Neural cell (in vitro differentiated cells): ENCODE measurements around the gene BCL11B. TPM values are rescaled to one million over a fixed set of nuclear protein-coding genes. Genes with fewer than 3 reads are reported as not detected.

Experiments
- H2AFZ ChIP-seq: fragments of 200-600, 300-800 bp; sonication (generic), shearing (Covaris generic); 2 replicates; pipeline ENCODE4 v1.6.0; 2014; ENCODE audit warnings: low read depth, mild to moderate bottlenecking, antibody characterized with exemption, low read length, moderate library complexity
- H3F3A ChIP-seq: fragments of 200-600 bp; shearing (Covaris generic); 2 replicates; pipeline ENCODE4 v1.6.1; 2016; ENCODE audit warnings: mild to moderate bottlenecking, moderate library complexity, mixed read lengths, antibody characterized with exemption, low read length; ENCODE audit not compliant: insufficient read depth, poor library complexity, severe bottlenecking
- H3K27ac ChIP-seq: fragments of 200-600, 300-800 bp; sonication (generic), shearing (Covaris generic); 2 replicates; pipeline ENCODE4 v1.5.1; 2014; ENCODE audit warnings: mild to moderate bottlenecking, low read length, moderate library complexity
- H3K27me3 ChIP-seq: fragments of 300-800, 200-600 bp; sonication (generic), shearing (Covaris generic); 2 replicates; pipeline ENCODE4 v1.6.0; 2014; ENCODE audit warnings: mild to moderate bottlenecking, low read depth, low read length, moderate library complexity; ENCODE audit not compliant: insufficient read depth
- H3K36me3 ChIP-seq: fragments of 300-800, 200-600 bp; sonication (generic), shearing (Covaris generic); 2 replicates; pipeline ENCODE4 v1.5.1; 2014; ENCODE audit warnings: mild to moderate bottlenecking, antibody characterized with exemption, low read length, moderate library complexity; ENCODE audit not compliant: insufficient read depth
- H3K4me2 ChIP-seq: fragments of 300-800, 200-600 bp; sonication (generic), shearing (Covaris generic); 2 replicates; pipeline ENCODE4 v1.6.0; 2014; ENCODE audit warnings: mild to moderate bottlenecking, low read length
- H3K4me3 ChIP-seq: fragments of 300-800, 200-600 bp; sonication (generic), shearing (Covaris generic); 2 replicates; pipeline ENCODE4 v1.5.1; 2014; ENCODE audit warnings: mild to moderate bottlenecking, low read length, moderate library complexity
- H3K79me2 ChIP-seq: fragments of 200-600 bp; shearing (Covaris generic); replicated peaks from 2 replicates; pipeline ENCODE4 v1.6.0; 2014; ENCODE audit warnings: mild to moderate bottlenecking, low read length, moderate library complexity; ENCODE audit not compliant: insufficient read depth
- H3K9ac ChIP-seq: fragments of 300-800, 200-600 bp; sonication (generic), shearing (Covaris generic); 2 replicates; pipeline ENCODE4 v1.6.1; 2016; ENCODE audit warnings: mild to moderate bottlenecking, low read length, mixed read lengths
- H3K9me2 ChIP-seq: fragments of 200-600 bp; shearing (Covaris generic); 2 replicates; pipeline ENCODE4 v1.6.1; 2016; ENCODE audit warnings: mild to moderate bottlenecking, low read length, mixed read lengths; ENCODE audit not compliant: insufficient read depth
- H3K9me3 ChIP-seq: fragments of 200-600, 300-800 bp; sonication (generic), shearing (Covaris generic); 2 replicates; pipeline ENCODE4 v1.6.1; 2016; ENCODE audit warnings: mild to moderate bottlenecking, mixed run types, low read length, moderate library complexity, mixed read lengths
- H4K20me1 ChIP-seq: fragments of 200-600 bp; shearing (Covaris generic); 2 replicates; pipeline ENCODE4 v1.6.1; 2016; ENCODE audit warnings: mild to moderate bottlenecking, mixed run types; ENCODE audit not compliant: insufficient read depth
- CTCF ChIP-seq: fragments of 450-650 bp; IDR thresholded peaks from 2 replicates; pipeline ENCODE4 v1.5.1; 2014; ENCODE audit warnings: antibody characterized with exemption, mild to moderate bottlenecking, moderate library complexity; ENCODE audit not compliant: poor library complexity, severe bottlenecking
- EP300 ChIP-seq: fragments of 450-650 bp; conservative IDR thresholded peaks from 2 replicates; pipeline ENCODE4 v1.6.1; 2014; ENCODE audit warnings: antibody characterized with exemption, mild to moderate bottlenecking, moderate library complexity; ENCODE audit not compliant: poor library complexity, severe bottlenecking
- EZH2 ChIP-seq: fragments of 200-600, 300-800 bp; shearing (Covaris generic), sonication (generic); IDR thresholded peaks from 2 replicates; pipeline ENCODE4 v1.6.1; 2014; ENCODE audit warnings: antibody characterized with exemption, low read length, borderline replicate concordance, mild to moderate bottlenecking; ENCODE audit not compliant: insufficient read depth, poor library complexity, severe bottlenecking
- MXI1 ChIP-seq: fragments of 450-650 bp; conservative IDR thresholded peaks from 2 replicates; pipeline ENCODE4 v1.6.1; 2014; ENCODE audit warnings: antibody characterized with exemption, mild to moderate bottlenecking; ENCODE audit not compliant: poor library complexity, severe bottlenecking
- POLR2AphosphoS5 ChIP-seq: IDR thresholded peaks from 2 replicates; pipeline ENCODE4 v1.6.1; 2012
- RAD21 ChIP-seq: fragments of 450-650 bp; conservative IDR thresholded peaks from 2 replicates; pipeline ENCODE4 v1.6.1; 2014; ENCODE audit warnings: antibody characterized with exemption, mild to moderate bottlenecking, moderate library complexity
- SMC3 ChIP-seq: fragments of 450-650 bp; conservative IDR thresholded peaks from 2 replicates; pipeline ENCODE4 v1.6.1; 2014; ENCODE audit warnings: antibody characterized with exemption, mild to moderate bottlenecking, moderate library complexity; ENCODE audit not compliant: poor library complexity
- TAF1 ChIP-seq: IDR thresholded peaks from 2 replicates; pipeline ENCODE4 v1.6.1; 2012; ENCODE audit warnings: low read depth
- polyA plus RNA-seq: library from polyadenylated mRNA; depleted of rRNA; stranded (reverse); fragments of >200 nt; gene quantifications from 2 replicates; pipeline ENCODE4 v1.2.3, GENCODE V29; 2014
- TF ChIP-seq, protein P1 (sequence below): IDR thresholded peaks from 2 replicates; pipeline ENCODE4 v1.6.1; 2012; ENCODE audit warnings: borderline replicate concordance

BCL11B gene
- polyA plus RNA-seq, 1 donor from 2014 or later = 104 TPM

- H3K27ac ChIP-seq = no peak overlapping the region
- no peaks in the 10 kb centered on the region for H3K36me3 ChIP-seq
- H3K4me2 ChIP-seq = no peak overlapping the region
- no peaks in the 10 kb centered on the region for H3K9me2 ChIP-seq
- TF ChIP-seq POLR2AphosphoS5 = no peak
- no peak for TF ChIP-seq RAD21
- no peak for TF ChIP-seq SMC3
- no peak for TF ChIP-seq CTCF
- TF ChIP-seq EZH2 = no peak
- TF ChIP-seq, protein P1, sequence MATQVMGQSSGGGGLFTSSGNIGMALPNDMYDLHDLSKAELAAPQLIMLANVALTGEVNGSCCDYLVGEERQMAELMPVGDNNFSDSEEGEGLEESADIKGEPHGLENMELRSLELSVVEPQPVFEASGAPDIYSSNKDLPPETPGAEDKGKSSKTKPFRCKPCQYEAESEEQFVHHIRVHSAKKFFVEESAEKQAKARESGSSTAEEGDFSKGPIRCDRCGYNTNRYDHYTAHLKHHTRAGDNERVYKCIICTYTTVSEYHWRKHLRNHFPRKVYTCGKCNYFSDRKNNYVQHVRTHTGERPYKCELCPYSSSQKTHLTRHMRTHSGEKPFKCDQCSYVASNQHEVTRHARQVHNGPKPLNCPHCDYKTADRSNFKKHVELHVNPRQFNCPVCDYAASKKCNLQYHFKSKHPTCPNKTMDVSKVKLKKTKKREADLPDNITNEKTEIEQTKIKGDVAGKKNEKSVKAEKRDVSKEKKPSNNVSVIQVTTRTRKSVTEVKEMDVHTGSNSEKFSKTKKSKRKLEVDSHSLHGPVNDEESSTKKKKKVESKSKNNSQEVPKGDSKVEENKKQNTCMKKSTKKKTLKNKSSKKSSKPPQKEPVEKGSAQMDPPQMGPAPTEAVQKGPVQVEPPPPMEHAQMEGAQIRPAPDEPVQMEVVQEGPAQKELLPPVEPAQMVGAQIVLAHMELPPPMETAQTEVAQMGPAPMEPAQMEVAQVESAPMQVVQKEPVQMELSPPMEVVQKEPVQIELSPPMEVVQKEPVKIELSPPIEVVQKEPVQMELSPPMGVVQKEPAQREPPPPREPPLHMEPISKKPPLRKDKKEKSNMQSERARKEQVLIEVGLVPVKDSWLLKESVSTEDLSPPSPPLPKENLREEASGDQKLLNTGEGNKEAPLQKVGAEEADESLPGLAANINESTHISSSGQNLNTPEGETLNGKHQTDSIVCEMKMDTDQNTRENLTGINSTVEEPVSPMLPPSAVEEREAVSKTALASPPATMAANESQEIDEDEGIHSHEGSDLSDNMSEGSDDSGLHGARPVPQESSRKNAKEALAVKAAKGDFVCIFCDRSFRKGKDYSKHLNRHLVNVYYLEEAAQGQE = no peak
- no peak for TF ChIP-seq MXI1
- no peaks in the 10 kb centered on the region for H3K27me3 ChIP-seq
- H3K9ac ChIP-seq = no peak overlapping the region
- no peak overlapping the region for H3K4me3 ChIP-seq
- no peaks in the 10 kb centered on the region for H3F3A ChIP-seq
- no peaks in the 10 kb centered on the region for H3K79me2 ChIP-seq
- H2AFZ ChIP-seq = no peak overlapping the region
- H3K9me3 ChIP-seq = no peaks in the 10 kb centered on the region
- no peaks in the 10 kb centered on the region for H4K20me1 ChIP-seq
Observed at GRCh38 chr14:99132821-99133635, 139.0 kb downstream of the BCL11B start.

GRCh38 chr14:99131632-99132271 is 140.2 kb downstream of the BCL11B start:
- Histone ChIP-seq H3K27ac (no peak overlapping the region), H4K20me1 (no peaks in the 10 kb centered on the region), H2AFZ (no peak overlapping the region)

More at GRCh38 chr14:99131632-99132271, 140.2 kb downstream of the BCL11B start:
- H3K4me3 ChIP-seq = no peak overlapping the region
- H3K9me3 ChIP-seq = no peaks in the 10 kb centered on the region
- H3K4me2 ChIP-seq = no peak overlapping the region
- no peaks in the 10 kb centered on the region for H3K9me2 ChIP-seq
- H3K79me2 ChIP-seq = no peaks in the 10 kb centered on the region
- H3K27me3 ChIP-seq = no peaks in the 10 kb centered on the region
- H3K9ac ChIP-seq = no peak overlapping the region
- H3K36me3 ChIP-seq = no peaks in the 10 kb centered on the region
- H3F3A ChIP-seq = no peaks in the 10 kb centered on the region
- TF ChIP-seq TAF1 (no peak), EP300 (no peak), SMC3 (no peak), POLR2AphosphoS5 (no peak), RAD21 (no peak), CTCF (no peak), EZH2 (no peak), MXI1 (no peak)
- TF ChIP-seq, protein P1 = no peak
